ENCODE measurements around the gene OPHN1.

DNA sequence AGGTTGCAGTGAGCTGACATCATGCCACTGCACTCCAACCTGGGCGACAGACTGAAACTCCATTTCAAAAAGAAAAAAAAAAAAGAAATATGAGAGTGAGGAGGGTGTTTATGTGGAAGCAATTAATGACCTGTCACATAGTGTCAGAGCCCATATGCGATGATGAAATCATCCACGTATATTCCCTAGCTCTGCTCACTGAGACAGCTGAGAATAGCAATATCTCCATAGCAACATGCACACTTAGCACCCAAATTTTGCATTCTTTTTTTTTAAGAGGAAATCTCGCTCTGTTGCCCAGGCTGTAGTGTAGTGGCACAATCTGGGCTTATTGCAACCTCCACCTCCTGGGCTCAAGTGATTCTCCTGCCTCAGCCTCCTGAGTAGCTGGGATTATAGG, 31.5 kb upstream of the OPHN1 start:
- TF ChIP-seq, protein P1, sequence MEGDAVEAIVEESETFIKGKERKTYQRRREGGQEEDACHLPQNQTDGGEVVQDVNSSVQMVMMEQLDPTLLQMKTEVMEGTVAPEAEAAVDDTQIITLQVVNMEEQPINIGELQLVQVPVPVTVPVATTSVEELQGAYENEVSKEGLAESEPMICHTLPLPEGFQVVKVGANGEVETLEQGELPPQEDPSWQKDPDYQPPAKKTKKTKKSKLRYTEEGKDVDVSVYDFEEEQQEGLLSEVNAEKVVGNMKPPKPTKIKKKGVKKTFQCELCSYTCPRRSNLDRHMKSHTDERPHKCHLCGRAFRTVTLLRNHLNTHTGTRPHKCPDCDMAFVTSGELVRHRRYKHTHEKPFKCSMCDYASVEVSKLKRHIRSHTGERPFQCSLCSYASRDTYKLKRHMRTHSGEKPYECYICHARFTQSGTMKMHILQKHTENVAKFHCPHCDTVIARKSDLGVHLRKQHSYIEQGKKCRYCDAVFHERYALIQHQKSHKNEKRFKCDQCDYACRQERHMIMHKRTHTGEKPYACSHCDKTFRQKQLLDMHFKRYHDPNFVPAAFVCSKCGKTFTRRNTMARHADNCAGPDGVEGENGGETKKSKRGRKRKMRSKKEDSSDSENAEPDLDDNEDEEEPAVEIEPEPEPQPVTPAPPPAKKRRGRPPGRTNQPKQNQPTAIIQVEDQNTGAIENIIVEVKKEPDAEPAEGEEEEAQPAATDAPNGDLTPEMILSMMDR (IDR thresholded peaks at IDR 0.05), result no peak
- no peak for TF ChIP-seq POLR2A (IDR thresholded peaks at IDR 0.05)

All from adrenal gland (tissue), 5 donors.